IPS DF 19.7 (cell line): ENCODE data around the gene TSPAN9.
"Not testable (repeated sequence)": the region's sequence is repeated elsewhere in the genome, so short reads cannot be mapped to it uniquely, and the experiment has no call there.

Source experiments
- DNase-seq: peaks from one replicate; pipeline ENCODE4 v3.0.0-alpha.2; 2013; ENCODE audit warnings: low read depth, low spot score

TSPAN9 gene

DNA sequence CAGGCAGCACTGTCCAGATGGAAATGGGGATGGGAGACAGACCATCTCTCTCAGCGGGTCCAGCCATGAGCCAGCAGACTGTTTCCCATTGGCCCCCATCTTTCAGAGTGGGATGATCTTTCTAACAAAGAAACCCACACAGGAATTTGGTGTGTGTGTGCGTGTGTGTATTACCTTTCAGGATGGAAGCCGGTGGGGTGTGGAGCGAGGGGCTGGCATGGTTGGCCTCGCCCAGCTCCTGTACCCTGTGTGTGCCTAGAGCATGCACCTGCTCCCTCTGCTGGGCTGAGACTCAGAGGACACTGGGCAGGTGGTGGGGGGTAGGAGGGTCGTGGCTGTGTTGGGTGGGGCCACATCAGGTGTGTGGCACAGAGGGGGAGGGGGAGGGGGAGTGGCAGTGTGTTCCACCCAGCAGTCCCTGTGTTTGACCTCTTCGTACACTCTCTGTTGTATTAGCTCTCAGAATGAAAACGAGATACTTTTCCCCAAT lies 33.0 kb upstream of the TSPAN9 start:
- no peak for DNase-seq

- no peak for DNase-seq
Measured at GRCh38 chr12:3045494-3045893, 31.7 kb upstream of the TSPAN9 start.

GRCh38 chr12:3045989-3046388 lies 31.2 kb upstream of the TSPAN9 start:
- DNase-seq: no peak

DNA sequence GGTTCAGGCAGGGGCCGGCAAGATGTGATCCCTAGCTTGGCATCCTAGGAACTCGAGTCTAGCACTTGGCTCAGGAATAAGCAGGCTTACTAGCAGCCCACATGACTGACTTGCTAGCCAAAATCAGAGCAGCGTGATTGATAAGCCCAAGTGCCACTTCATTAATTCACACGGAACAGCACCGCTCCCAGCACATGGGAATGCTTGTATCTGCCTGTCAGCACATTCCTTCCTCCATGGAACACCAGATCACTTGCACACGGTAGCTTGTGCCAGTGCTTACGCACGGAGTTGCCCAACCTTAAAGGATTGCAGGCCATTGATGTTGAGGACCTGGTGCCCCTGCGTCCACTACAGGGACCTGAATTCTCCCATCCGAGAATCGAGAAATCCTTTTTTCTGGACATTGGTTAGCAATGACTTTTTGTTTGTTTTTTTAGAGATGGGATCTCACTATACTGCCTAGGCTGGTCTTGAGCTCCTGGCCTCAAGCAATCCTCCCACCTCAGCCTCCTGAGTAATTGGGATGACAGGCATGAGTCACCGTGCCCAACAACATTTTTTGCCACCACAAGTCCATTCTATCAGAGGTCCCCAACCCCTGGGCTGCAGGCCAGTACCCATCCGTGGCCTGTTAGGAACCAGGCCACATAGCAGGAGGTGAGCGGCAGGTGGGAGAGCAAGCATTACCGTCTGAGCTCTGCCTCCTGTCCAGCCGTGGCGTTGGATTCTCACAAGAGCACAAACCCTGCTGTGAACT lies 30.6 kb upstream of the TSPAN9 start:
- no peak for DNase-seq

- DNase-seq: no peak
Measured at GRCh38 chr12:3047961-3048360, 29.2 kb upstream of the TSPAN9 start.

- DNase-seq: no peak
Measured at GRCh38 chr12:3048540-3048939, 28.6 kb upstream of the TSPAN9 start.

- DNase-seq: no peak
Measured at GRCh38 chr12:3049176-3049575, 28.0 kb upstream of the TSPAN9 start.

DNA sequence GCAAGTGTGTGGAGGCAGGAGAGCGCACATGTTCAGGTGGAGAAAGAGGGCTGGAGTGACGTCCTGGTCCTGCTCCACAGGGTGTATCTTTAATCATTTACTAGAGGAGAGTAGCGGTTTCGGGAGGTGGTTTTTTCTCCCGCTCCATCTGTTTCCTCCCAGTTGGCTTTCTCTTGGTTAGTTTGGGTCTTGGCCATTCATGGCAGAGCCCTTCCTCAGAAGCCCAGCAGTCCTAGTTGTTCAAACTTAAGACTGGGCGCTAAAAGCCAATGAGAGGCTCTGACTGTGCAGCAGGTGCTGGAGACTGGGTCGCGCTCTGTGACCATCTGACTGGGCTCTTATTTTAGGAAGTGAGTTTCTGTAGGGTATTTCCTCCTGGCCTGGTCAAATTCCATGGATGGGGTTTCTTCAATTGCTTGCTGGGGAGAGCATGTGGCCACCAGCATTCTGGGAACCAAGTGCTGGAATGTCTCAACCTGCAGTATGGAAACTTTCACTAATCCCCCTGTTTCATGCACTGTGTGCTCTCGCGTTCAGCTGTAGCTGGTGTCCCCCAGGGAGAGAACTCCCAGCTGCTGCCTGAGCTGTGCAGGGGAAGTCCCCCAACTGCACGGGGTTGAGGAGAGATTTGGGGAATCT lies 27.4 kb upstream of the TSPAN9 start:
- no peak for DNase-seq

- no peak for DNase-seq
Measured at GRCh38 chr12:3054374-3054773, 22.8 kb upstream of the TSPAN9 start.

DNA sequence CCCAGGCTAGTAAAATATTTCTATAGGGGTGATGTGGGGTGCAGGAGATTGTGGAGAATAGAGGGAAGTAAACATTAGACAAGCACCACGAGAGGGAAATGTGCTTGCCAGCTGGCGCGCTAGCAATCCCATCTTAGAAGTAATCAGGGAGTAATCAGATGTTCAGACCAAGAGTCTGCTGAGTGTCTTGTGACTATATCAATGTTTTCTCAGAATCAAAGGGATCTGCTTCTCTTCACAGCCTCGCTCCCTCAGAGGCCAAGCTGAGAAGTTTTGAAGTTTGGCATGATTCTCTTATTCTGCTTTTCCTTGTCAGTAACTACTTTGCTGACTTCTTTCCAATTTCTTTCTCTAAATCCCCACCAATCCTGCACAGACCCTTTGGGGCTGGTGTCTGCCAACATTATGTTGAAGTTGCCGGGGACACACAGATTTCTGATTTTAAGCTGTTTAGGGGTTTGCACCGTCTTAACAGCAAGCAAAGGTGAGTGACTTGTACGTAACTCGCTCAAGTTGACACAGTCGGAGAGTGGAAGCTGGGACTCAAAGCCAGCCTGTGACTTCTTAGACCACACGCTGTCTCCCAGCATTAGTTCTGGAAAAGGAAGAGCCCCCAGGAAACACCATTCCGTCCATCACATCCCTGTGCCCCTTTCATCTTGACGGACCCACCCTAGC lies 22.0 kb upstream of the TSPAN9 start:
- no peak for DNase-seq

DNA sequence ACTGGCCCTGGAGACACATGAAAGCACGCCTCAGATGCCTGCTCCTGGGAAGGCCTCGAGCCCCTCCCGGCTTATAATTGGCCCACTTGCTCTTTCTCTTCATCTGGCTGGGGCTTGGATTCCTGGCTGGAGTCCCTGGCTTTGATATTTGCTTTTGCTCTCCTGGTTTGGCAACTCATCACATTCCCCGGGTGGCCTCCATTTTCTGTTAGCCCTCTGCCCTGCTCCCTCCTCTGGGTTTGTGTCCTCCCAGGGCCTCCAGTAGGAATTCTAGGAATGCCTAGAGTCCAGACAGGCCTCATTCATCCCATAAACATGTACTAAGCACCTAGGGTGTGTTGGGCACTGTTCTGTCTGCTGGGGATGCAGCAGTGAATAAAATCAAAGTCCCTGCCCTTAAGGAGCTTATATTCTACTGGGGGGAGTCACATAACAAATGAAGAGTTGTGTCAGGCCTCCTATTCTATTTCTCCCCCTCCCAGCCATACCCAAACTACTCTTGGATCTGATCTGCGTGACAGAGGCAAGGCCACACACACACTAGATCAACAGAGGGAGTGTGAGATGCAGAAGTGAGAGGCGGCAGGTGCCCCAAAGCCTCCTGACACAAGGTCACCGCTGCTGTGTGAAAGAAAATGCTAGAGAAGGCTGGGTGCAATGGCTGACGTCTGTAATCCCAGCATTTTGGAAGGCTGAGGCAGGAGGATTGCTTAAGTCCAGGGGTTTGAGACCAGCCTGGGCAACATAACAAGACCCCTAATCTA lies 21.3 kb upstream of the TSPAN9 start:
- DNase-seq: no peak

- no peak for DNase-seq
Measured at GRCh38 chr12:3061059-3061458, 16.1 kb upstream of the TSPAN9 start.

DNA sequence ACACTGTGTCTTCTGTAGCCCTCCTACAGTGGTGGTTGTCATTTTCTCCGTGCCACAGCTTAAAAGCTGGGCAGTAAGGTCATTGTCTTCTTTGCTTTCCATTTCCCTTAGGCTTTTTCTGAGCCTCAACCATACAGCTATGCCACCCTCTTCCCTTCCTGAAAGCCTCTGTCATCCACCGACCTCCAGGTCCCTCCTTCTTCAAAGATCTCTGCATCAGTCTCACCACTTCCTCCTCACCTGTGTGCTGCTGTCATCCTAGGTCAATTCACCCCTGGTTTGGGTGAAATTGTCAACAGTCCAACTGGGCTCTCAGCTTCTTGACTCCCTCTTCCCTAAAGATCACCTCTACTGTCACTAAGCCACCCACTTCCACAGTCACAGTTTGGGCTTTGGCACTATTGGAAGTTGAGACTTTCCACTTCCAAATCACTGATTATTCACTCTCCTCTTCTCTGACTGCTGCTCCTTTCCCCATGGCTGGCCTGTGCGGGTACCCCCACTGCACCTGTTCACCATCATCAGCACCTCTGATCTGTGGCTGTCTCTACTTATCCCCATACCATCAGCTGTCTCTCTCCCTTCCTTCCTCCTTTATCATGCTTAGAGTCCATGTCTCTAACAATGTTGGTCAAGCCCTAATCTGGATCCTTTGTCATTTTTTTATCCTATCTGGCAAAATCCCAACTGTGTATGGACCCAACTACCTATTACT lies 15.5 kb upstream of the TSPAN9 start:
- DNase-seq: no peak

DNA sequence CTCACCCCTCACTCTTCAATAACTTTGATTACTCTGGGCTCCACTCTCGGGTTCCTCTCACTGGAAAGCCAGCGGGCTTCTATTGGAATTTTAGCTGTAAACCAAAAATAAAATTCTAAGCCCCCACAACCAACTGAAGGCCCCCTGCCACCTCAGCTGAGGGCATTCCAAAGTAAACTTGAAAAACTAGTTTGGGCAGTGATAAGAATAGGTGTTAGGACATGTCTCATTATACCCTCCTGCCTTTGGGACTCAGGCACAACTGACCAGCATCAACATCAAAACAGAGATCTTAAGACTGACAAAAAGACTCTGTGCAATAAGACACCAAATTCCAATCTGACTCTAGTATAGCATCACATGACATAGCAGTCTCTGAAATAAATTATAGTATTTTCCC lies 11.9 kb upstream of the TSPAN9 start:
- no peak for DNase-seq

DNA sequence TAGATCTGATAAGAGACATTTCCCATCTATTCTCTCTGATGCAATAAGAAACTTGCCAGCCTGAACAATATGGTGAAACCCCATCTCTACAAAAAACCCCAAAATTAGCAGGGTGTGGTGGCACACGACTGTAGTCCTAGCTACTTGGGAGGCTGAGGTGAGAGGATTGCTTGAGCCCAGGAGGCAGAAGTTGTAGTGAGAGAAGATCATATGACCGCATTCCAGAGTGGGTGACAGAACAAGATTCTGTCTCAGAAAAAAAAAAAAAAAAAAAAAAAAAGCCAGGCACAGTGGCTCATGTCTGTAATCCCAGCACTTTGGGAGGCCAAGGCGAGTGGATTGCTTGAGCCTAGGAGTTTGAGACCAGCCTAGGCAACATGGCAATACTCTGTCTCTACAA lies 11.3 kb upstream of the TSPAN9 start:
- not testable (repeated sequence) for DNase-seq

DNA sequence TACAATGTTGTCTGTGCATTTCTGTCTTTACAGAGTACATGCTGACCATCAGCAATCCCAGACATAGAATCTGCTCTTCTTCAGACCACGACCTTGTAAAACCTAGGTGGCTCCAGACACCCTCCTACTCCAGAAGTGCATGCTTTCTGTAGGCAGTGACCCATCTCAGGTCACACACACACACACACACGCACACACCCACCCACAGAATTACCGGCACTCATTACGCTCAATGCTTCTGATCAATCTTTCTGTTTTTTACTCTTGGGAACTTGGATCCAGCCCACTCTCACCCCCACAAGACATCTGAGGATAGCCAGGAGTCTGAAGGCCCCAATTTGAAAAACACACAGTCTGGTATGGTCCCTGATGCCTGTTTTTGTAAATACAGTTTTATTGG lies 7.5 kb upstream of the TSPAN9 start:
- DNase-seq: no peak

GRCh38 chr12:3071107-3071506 lies 6.1 kb upstream of the TSPAN9 start:
- DNase-seq: no peak

GRCh38 chr12:3071710-3072109 lies 5.5 kb upstream of the TSPAN9 start:
- no peak for DNase-seq

DNA sequence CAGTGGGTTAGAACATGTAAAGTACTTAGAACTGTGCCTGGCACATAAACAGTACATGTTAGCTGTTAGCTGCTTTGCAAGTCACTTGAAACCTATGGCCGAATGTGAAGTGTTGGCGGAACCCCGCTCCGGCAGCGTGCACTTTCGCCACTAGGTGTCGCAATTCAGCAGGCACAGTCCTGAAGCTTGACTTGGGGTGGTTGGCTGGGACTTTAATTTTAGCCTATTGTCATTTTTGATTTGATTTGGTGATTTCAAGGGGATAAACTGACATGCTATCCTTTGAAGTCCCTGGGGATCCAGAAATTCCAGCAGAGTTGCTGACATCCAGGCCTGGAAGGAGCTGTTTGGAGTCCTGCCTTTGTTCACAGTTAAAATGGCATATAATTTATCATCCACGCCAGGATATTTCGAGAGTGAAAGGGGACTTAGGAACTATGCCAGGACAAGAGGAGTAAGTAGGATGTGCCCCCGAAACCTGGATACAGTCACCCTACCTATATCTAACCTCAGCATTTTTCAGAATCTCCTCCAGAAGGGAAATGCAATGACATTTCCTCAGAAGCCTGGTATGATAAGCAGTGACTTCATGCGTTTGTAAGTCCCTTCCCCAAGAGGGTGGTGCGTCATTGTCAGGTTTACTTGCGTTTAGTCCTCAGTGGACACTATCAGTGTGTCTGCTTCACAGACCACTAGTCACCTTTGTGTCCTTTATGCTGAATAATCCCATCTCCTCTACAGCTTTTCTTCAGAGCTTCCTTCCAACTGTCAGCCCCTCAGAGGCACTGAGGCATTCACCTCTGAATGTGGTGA lies 3.5 kb upstream of the TSPAN9 start:
- peak; percentile 54 for DNase-seq

- DNase-seq: no peak
Measured at GRCh38 chr12:3075315-3075714, 1.9 kb upstream of the TSPAN9 start.
